DOHH2 (cell line): ENCODE results near the gene COG1.
A peak's percentile ranks its signal among the peaks of the same experiment; 100 is the strongest.

ENCODE experiments used
- H3F3A ChIP-seq: fragments of 200-600 bp; sonication (generic), shearing (Covaris generic); 2 replicates; pipeline ENCODE4 v1.6.0; 2016; ENCODE audit warnings: antibody characterized with exemption, mild to moderate bottlenecking; ENCODE audit not compliant: control insufficient read depth, insufficient read depth
- H3K27ac ChIP-seq: fragments of 200-600 bp; sonication (generic); 2 replicates; pipeline ENCODE4 v1.5.1; 2014; ENCODE audit warnings: low read depth, mild to moderate bottlenecking, low read length, moderate library complexity
- H3K27me3 ChIP-seq: fragments of 200-600 bp; sonication (generic); 2 replicates; pipeline ENCODE4 v1.6.1; 2014; ENCODE audit warnings: mild to moderate bottlenecking, low read length, mixed read lengths; ENCODE audit not compliant: control insufficient read depth
- H3K36me3 ChIP-seq: fragments of 200-600 bp; sonication (generic); 2 replicates; pipeline ENCODE4 v1.6.1; 2014; ENCODE audit warnings: mild to moderate bottlenecking, low read length, moderate library complexity, mixed read lengths; ENCODE audit not compliant: control insufficient read depth
- H3K4me1 ChIP-seq: fragments of 200-600 bp; sonication (generic); 2 replicates; pipeline ENCODE4 v1.6.1; 2014; ENCODE audit warnings: mild to moderate bottlenecking, low read length, mixed read lengths; ENCODE audit not compliant: control insufficient read depth
- H3K4me2 ChIP-seq: fragments of 200-600 bp; sonication (generic); 2 replicates; pipeline ENCODE4 v1.6.0; 2014; ENCODE audit warnings: mild to moderate bottlenecking, low read length, moderate library complexity
- H3K4me3 ChIP-seq: fragments of 200-600 bp; sonication (generic); 2 replicates; pipeline ENCODE4 v1.5.1; 2014; ENCODE audit warnings: mild to moderate bottlenecking, low read length, mixed read lengths
- H3K79me2 ChIP-seq: fragments of 200-600 bp; sonication (generic); 2 replicates; pipeline ENCODE4 v1.6.1; 2014; ENCODE audit warnings: mild to moderate bottlenecking, low read length, mixed read lengths; ENCODE audit not compliant: control insufficient read depth
- H3K9me2 ChIP-seq: fragments of 200-600 bp; sonication (generic); replicated peaks from 2 replicates; pipeline ENCODE4 v1.6.1; 2014; ENCODE audit warnings: mild to moderate bottlenecking, low read length, mixed read lengths; ENCODE audit not compliant: control insufficient read depth
- H3K9me3 ChIP-seq: fragments of 200-600 bp; sonication (generic); 2 replicates; pipeline ENCODE4 v1.6.1; 2014; ENCODE audit warnings: antibody characterized with exemption, low read length, mixed read lengths; ENCODE audit not compliant: control insufficient read depth, insufficient read depth
- H4K20me1 ChIP-seq: fragments of 200-600 bp; sonication (generic); 2 replicates; pipeline ENCODE4 v1.6.0; 2014; ENCODE audit warnings: low read depth, mild to moderate bottlenecking, antibody characterized with exemption, low read length, moderate library complexity; ENCODE audit not compliant: control insufficient read depth, insufficient read depth
- CTCF ChIP-seq: fragments of 200-600 bp; sonication (generic); IDR thresholded peaks from one replicate; pipeline ENCODE4 v1.5.1; 2014; ENCODE audit warnings: antibody characterized with exemption, mild to moderate bottlenecking, low read depth, low read length; ENCODE audit not compliant: poor library complexity, severe bottlenecking
- EZH2phosphoT487 ChIP-seq: fragments of 200-600 bp; sonication (generic); IDR thresholded peaks from 2 replicates; pipeline ENCODE4 v1.6.1; 2017; ENCODE audit warnings: borderline replicate concordance, mild to moderate bottlenecking, antibody characterized with exemption, low read length, moderate library complexity, mixed read lengths

COG1 gene

GRCh38 chr17:73251871-73252270 is 59.0 kb downstream of the COG1 start:
- no peak overlapping the region for H3K27ac ChIP-seq
- no peaks in the 10 kb centered on the region for H3K79me2 ChIP-seq
- no peaks in the 10 kb centered on the region for H3K9me2 ChIP-seq
- H3F3A ChIP-seq: 0 out of 2 replicates have a peak, but pooled peaks cover 3% of the 10 kb centered on the region
- no peak overlapping the region for H3K4me2 ChIP-seq
- TF ChIP-seq CTCF: no peak
- no peak for TF ChIP-seq EZH2phosphoT487
- H3K4me1 ChIP-seq: no peaks in the 10 kb centered on the region
- H3K36me3 ChIP-seq: peaks cover 19% of the 10 kb centered on the region; the same call in 1 of the 2 replicates
- peaks cover 3% of the 10 kb centered on the region; the same call in 1 of the 2 replicates for H4K20me1 ChIP-seq
- no peaks in the 10 kb centered on the region for H3K9me3 ChIP-seq
- H3K4me3 ChIP-seq: no peak overlapping the region
- H3K27me3 ChIP-seq: no peaks in the 10 kb centered on the region

GRCh38 chr17:73255671-73256181 is 62.9 kb downstream of the COG1 start:
- Histone ChIP-seq H3K27ac (no peak overlapping the region), H3K4me2 (no peak overlapping the region)

GRCh38 chr17:73256220-73256619 is 63.4 kb downstream of the COG1 start:
- Histone ChIP-seq H3K9me2 (no peaks in the 10 kb centered on the region), H3K79me2 (no peaks in the 10 kb centered on the region), H3K4me3 (no peak overlapping the region), H3K9me3 (no peaks in the 10 kb centered on the region), H3K36me3 (no peaks in the 10 kb centered on the region), H3K4me1 (no peaks in the 10 kb centered on the region), H3F3A (no peaks in the 10 kb centered on the region), H3K27me3 (no peaks in the 10 kb centered on the region), H3K27ac (no peak overlapping the region), H3K4me2 (no peak overlapping the region), H4K20me1 (no peaks in the 10 kb centered on the region)
- TF ChIP-seq EZH2phosphoT487 (no peak), CTCF (no peak)

More at GRCh38 chr17:73255671-73256181, 62.9 kb downstream of the COG1 start:
- no peaks in the 10 kb centered on the region for H3K79me2 ChIP-seq
- no peak overlapping the region for H3K4me3 ChIP-seq
- H3F3A ChIP-seq: no peaks in the 10 kb centered on the region
- no peaks in the 10 kb centered on the region for H4K20me1 ChIP-seq
- TF ChIP-seq EZH2phosphoT487: no peak
- peak; percentile 97 for TF ChIP-seq CTCF
- no peaks in the 10 kb centered on the region for H3K9me3 ChIP-seq
- H3K27me3 ChIP-seq: no peaks in the 10 kb centered on the region
- H3K9me2 ChIP-seq: no peaks in the 10 kb centered on the region
- no peaks in the 10 kb centered on the region for H3K36me3 ChIP-seq
- no peaks in the 10 kb centered on the region for H3K4me1 ChIP-seq

- no peaks in the 10 kb centered on the region for H3K4me1 ChIP-seq
- H3K27ac ChIP-seq: no peak overlapping the region
- H3K9me3 ChIP-seq: no peaks in the 10 kb centered on the region
- H4K20me1 ChIP-seq: no peaks in the 10 kb centered on the region
- H3K9me2 ChIP-seq: no peaks in the 10 kb centered on the region
- TF ChIP-seq EZH2phosphoT487 (no peak), CTCF (no peak)
- H3F3A ChIP-seq: no peaks in the 10 kb centered on the region
- H3K27me3 ChIP-seq: no peaks in the 10 kb centered on the region
- no peak overlapping the region for H3K4me3 ChIP-seq
- H3K79me2 ChIP-seq: no peaks in the 10 kb centered on the region
- no peak overlapping the region for H3K4me2 ChIP-seq
- H3K36me3 ChIP-seq: no peaks in the 10 kb centered on the region
Measured at GRCh38 chr17:73257516-73257915, 64.7 kb downstream of the COG1 start.
